Measurements from ENCODE around the gene KNTC1.
A peak's percentile ranks its signal among the peaks of the same experiment; 100 is the strongest.

KNTC1 gene

DNA sequence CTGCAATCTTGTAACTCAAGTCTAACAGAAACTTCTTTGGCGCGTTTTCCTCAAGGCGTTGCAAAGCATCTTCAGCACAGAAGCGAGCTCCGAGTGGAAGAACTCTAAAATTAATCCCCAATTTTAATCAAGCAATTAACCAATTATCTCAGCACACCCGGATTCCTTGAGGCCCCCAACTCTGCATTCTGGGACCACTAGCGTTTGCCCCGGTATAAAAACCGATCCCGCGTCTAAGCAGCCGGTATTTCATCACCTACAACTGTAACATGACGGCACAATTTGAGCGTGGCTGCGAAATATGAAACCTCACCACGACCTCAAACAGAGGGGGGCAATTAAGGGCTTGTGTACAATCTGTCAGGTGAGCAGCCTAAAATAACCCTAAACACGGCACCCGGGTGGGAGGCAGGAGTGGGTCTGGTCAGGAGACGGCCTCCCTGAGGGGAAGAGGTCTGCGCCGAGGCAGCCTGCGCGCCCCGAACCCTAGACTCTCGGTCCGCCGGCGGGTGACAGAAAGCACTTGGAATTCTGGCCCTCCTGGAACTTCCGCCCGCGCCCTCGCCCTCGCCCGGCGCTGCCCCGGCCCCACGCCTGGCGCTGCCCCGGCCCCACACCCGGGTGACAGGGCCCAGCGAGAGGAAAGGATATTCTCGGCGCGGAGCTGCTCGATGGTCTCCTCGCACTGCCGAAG lies 26.9 kb upstream of the KNTC1 start:
- Histone ChIP-seq H3K27ac (peak overlapping the region; percentile 98), H3K9ac (peak overlapping the region; percentile 90), H3K27me3 (ENCODE audit: control insufficient read depth, insufficient read depth, low read length) (no peaks in the 10 kb centered on the region), H3K36me3 (ENCODE audit: control insufficient read depth, insufficient read depth, low read length) (no peaks in the 10 kb centered on the region), H3K4me2 (ENCODE audit: low read length) (peak overlapping the region; percentile 92), H3K9me3 (ENCODE audit: control insufficient read depth, low read length) (no peaks in the 10 kb centered on the region), H3K4me1 (no peaks in the 10 kb centered on the region), H3K4me3 (ENCODE audit: low read depth, low read length) (peak overlapping the region; percentile 99), H3K79me2 (peaks cover 14% of the 10 kb centered on the region), H2AFZ (peak overlapping the region; percentile 99)
- TF ChIP-seq, protein P1, sequence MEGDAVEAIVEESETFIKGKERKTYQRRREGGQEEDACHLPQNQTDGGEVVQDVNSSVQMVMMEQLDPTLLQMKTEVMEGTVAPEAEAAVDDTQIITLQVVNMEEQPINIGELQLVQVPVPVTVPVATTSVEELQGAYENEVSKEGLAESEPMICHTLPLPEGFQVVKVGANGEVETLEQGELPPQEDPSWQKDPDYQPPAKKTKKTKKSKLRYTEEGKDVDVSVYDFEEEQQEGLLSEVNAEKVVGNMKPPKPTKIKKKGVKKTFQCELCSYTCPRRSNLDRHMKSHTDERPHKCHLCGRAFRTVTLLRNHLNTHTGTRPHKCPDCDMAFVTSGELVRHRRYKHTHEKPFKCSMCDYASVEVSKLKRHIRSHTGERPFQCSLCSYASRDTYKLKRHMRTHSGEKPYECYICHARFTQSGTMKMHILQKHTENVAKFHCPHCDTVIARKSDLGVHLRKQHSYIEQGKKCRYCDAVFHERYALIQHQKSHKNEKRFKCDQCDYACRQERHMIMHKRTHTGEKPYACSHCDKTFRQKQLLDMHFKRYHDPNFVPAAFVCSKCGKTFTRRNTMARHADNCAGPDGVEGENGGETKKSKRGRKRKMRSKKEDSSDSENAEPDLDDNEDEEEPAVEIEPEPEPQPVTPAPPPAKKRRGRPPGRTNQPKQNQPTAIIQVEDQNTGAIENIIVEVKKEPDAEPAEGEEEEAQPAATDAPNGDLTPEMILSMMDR (IDR thresholded peaks at IDR 0.05): no peak

DNA sequence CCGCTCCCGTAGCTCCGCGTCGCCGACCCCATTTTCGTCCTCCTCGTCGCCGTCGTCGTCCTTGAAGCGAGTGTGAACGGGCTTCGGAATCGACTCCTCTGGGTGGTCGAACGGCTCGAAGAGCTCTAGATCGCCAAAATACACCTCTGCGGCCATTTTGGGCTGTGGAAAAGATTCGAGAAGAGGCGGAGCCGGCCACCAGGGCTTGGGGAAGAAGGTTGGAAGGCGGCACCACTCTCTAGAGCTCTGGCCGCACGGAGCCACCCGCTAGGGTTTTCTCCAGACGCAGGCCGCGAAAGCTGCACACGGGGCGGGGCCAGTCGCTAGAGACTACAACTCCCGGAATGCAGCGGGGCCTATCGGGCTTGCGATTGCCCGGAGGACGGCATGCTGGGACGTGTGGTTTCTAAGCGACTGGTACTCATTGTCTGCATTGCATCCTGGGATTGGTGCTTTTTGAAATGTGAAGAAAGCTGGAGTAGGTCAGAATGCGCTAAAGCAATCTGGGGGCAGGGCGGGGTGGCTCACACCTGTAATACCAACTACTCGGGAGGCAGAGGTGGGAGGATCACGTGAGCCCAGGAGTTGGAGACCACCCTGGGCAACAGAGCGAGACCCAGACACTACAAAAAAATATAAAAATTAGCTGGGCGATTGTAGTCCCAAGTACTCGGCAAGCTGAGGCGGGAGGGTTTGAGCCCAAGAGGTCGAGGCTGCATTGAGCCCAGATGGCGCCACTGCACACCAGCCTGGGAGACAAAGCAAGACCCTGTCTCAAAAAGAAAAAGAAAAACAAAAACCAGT lies 26.2 kb upstream of the KNTC1 start, which contains the start of gene ZCCHC8:
TSS of gene ZCCHC8 (minus strand) at position 248 of the 804 bp plus-strand sequence. CDS start at position 156, 92 bp downstream.
- Histone ChIP-seq H3K79me2 (peaks cover 9% of the 10 kb centered on the region), H3K9ac (peak within 1 kb of the TSS; percentile 90), H2AFZ (peak within 1 kb of the TSS; percentile 99), H3K4me1 (no peaks in the 10 kb centered on the region), H3K9me3 (ENCODE audit: control insufficient read depth, low read length) (no peaks in the 10 kb centered on the region), H3K4me3 (ENCODE audit: low read depth, low read length) (peak within 1 kb of the TSS; percentile 99), H3K36me3 (ENCODE audit: control insufficient read depth, insufficient read depth, low read length) (no peaks in the 10 kb centered on the region), H3K27me3 (ENCODE audit: control insufficient read depth, insufficient read depth, low read length) (no peaks in the 10 kb centered on the region), H3K4me2 (ENCODE audit: low read length) (peak within 1 kb of the TSS; percentile 92), H3K27ac (peak within 1 kb of the TSS; percentile 98)
- TF ChIP-seq, protein P1 (IDR thresholded peaks at IDR 0.05): no peak

DNA sequence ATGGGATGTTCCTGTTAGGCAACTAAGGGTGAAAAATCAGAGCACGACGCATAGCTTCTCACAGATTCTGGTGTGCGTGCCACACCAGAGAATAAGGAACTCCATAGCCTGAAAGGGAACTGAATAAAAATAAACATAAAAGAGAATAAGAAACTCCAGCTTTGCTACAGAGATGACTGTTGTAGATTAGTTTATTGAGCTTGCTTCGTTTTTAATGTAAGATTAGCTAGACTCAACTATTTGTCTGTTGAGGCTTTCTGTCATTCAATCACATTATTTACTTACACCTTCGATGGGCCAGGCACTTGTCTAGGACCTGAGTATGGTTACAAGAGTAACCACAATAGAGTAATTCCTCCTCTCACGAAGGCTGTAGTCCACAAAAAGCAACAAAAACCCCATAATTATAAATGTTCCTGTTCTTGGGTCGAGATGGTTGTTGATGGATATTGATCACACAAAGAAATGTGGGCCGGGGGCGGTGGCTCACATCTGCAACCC lies 25.5 kb upstream of the KNTC1 start:
- H3K4me3 ChIP-seq (ENCODE audit: low read depth, low read length): peak overlapping the region; percentile 99
- TF ChIP-seq, protein P1 (IDR thresholded peaks at IDR 0.05): no peak
- no peaks in the 10 kb centered on the region for H3K36me3 ChIP-seq (ENCODE audit: control insufficient read depth, insufficient read depth, low read length)

DNA sequence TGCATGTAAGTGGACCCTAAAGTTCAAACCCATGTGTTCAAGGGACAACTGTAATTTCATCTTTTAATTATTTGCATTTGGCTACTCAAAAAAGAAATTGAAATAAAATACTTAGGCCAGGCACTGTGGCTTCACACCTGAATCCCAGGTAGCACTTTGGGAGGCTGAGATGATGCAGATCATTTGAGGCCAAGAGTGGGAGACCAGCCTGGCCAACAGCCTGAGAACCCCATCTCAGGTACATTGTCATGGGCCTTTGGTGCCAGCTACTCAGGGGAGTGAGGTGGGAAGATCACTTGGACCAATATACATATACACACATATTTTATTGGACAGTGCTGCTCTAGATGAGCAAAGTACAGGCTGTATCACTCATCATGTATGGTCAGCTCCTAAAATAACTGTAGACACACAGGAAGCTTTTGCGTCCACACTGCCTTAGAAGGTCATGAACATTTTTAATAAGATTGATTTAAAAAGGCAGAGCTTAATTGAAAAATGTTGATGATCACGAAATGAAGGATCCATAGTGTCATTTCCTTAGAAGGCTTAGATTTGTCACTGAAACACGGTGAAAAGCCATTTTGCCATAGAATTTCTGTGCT lies 23.8 kb upstream of the KNTC1 start:
- no peak overlapping the region for H3K27ac ChIP-seq
- H3K27me3 ChIP-seq (ENCODE audit: control insufficient read depth, insufficient read depth, low read length): no peaks in the 10 kb centered on the region
- H3K9me3 ChIP-seq (ENCODE audit: control insufficient read depth, low read length): no peaks in the 10 kb centered on the region
- H3K4me3 ChIP-seq (ENCODE audit: low read depth, low read length): no peak overlapping the region
- H2AFZ ChIP-seq: no peak overlapping the region
- peaks cover 2% of the 10 kb centered on the region for H3K79me2 ChIP-seq
- TF ChIP-seq, protein P1 (IDR thresholded peaks at IDR 0.05): no peak
- H3K4me1 ChIP-seq: no peaks in the 10 kb centered on the region
- H3K4me2 ChIP-seq (ENCODE audit: low read length): no peak overlapping the region
- H3K9ac ChIP-seq: no peak overlapping the region
- H3K36me3 ChIP-seq (ENCODE audit: control insufficient read depth, insufficient read depth, low read length): no peaks in the 10 kb centered on the region

More for the DNA sequence above, 25.5 kb upstream of the KNTC1 start:
- no peaks in the 10 kb centered on the region for H3K9me3 ChIP-seq (ENCODE audit: control insufficient read depth, low read length)
- H3K27ac ChIP-seq: peak overlapping the region; percentile 98
- H3K79me2 ChIP-seq: peaks cover 8% of the 10 kb centered on the region
- peak overlapping the region; percentile 92 for H3K4me2 ChIP-seq (ENCODE audit: low read length)
- H3K27me3 ChIP-seq (ENCODE audit: control insufficient read depth, insufficient read depth, low read length): no peaks in the 10 kb centered on the region
- H3K4me1 ChIP-seq: no peaks in the 10 kb centered on the region
- no peak overlapping the region for H3K9ac ChIP-seq
- H2AFZ ChIP-seq: peak overlapping the region; percentile 99
